Glutamatergic neuron (in vitro differentiated cells): Measurements from ENCODE around the gene MLLT1. TPM values are rescaled to one million over a fixed set of nuclear protein-coding genes. Genes with fewer than 3 reads are reported as not detected.

Experiments
- DNase-seq: peaks from one replicate; pipeline ENCODE4 v3.0.0; 2022
- H3K27ac Mint-ChIP-seq: one replicate; pipeline ENCODE4 v1.8.0; 2020; ENCODE audit warnings: mild to moderate bottlenecking, mixed read lengths, inconsistent platforms; ENCODE audit not compliant: unreplicated experiment
- H3K27me3 Mint-ChIP-seq: one replicate; pipeline ENCODE4 v1.8.0; 2020; ENCODE audit warnings: mild to moderate bottlenecking, moderate library complexity, mixed read lengths, inconsistent platforms; ENCODE audit not compliant: unreplicated experiment
- H3K36me3 Mint-ChIP-seq: one replicate; pipeline ENCODE4 v1.8.0; 2020; ENCODE audit warnings: mild to moderate bottlenecking, mixed read lengths, inconsistent platforms; ENCODE audit not compliant: unreplicated experiment
- H3K4me1 Mint-ChIP-seq: one replicate; pipeline ENCODE4 v1.8.0; 2020; ENCODE audit warnings: mild to moderate bottlenecking, low read depth, mixed read lengths, inconsistent platforms; ENCODE audit not compliant: unreplicated experiment
- H3K4me3 Mint-ChIP-seq: one replicate; pipeline ENCODE4 v1.8.0; 2020; ENCODE audit warnings: mild to moderate bottlenecking, mixed read lengths, inconsistent platforms; ENCODE audit not compliant: unreplicated experiment
- H3K9me3 Mint-ChIP-seq: one replicate; pipeline ENCODE4 v1.8.0; 2020; ENCODE audit warnings: mild to moderate bottlenecking, moderate library complexity, mixed read lengths, inconsistent platforms; ENCODE audit not compliant: unreplicated experiment
- CTCF ChIP-seq: fragments of 200-600 bp; sonication (generic); IDR thresholded peaks from one replicate; pipeline ENCODE4 v1.5.0; 2021; ENCODE audit not compliant: partially characterized antibody, unreplicated experiment
- total RNA-seq: library from RNA; stranded (reverse); fragmentation: NEBNext Ultra II Directional; extraction: Animal tissue kit (Norgen Biotek cat#: 25700); gene quantifications from one replicate; pipeline ENCODE4 v1.2.1, GENCODE V29; 2021; ENCODE audit not compliant: unreplicated experiment

MLLT1 gene
- total RNA-seq, 1 donor from 2014 or later: 52.9 TPM

GRCh38 chr19:6232601-6233055 lies 47.1 kb downstream of the MLLT1 start:
- H3K4me3 Mint-ChIP-seq: no peak overlapping the region
- no peak for TF ChIP-seq CTCF
- peaks cover 15% of the 10 kb centered on the region for H3K9me3 Mint-ChIP-seq
- H3K4me1 Mint-ChIP-seq: peaks cover 34% of the 10 kb centered on the region
- no peak for DNase-seq
- no peak overlapping the region for H3K27ac Mint-ChIP-seq
- H3K36me3 Mint-ChIP-seq: peaks cover 5% of the 10 kb centered on the region
- H3K27me3 Mint-ChIP-seq: peaks cover 22% of the 10 kb centered on the region

GRCh38 chr19:6230991-6231448 lies 48.8 kb downstream of the MLLT1 start:
- H3K27ac Mint-ChIP-seq: no peak overlapping the region
- H3K9me3 Mint-ChIP-seq: peaks cover 13% of the 10 kb centered on the region
- H3K4me1 Mint-ChIP-seq: peaks cover 41% of the 10 kb centered on the region
- H3K4me3 Mint-ChIP-seq: no peak overlapping the region
- H3K36me3 Mint-ChIP-seq: peaks cover 5% of the 10 kb centered on the region
- TF ChIP-seq CTCF: no peak
- DNase-seq: no peak
- peaks cover 25% of the 10 kb centered on the region for H3K27me3 Mint-ChIP-seq

- Mint-ChIP-seq H3K9me3 (peaks cover 11% of the 10 kb centered on the region), H3K27ac (peak overlapping the region; percentile 9), H3K36me3 (peaks cover 5% of the 10 kb centered on the region), H3K4me3 (no peak overlapping the region), H3K4me1 (peaks cover 38% of the 10 kb centered on the region), H3K27me3 (peaks cover 22% of the 10 kb centered on the region)
- DNase-seq: no peak
- TF ChIP-seq CTCF: no peak
These were observed 49.6 kb downstream of the MLLT1 start for GRCh38 chr19:6229951-6230712.

- peaks cover 31% of the 10 kb centered on the region for H3K4me1 Mint-ChIP-seq
- no peak overlapping the region for H3K4me3 Mint-ChIP-seq
- H3K27me3 Mint-ChIP-seq: peaks cover 18% of the 10 kb centered on the region
- H3K9me3 Mint-ChIP-seq: peaks cover 5% of the 10 kb centered on the region
- DNase-seq: no peak
- peak overlapping the region; percentile 9 for H3K27ac Mint-ChIP-seq
- no peak for TF ChIP-seq CTCF
- peaks cover 5% of the 10 kb centered on the region for H3K36me3 Mint-ChIP-seq
These were observed 50.4 kb downstream of the MLLT1 start for GRCh38 chr19:6229216-6229913.
